D721Med (cell line): ENCODE results near the gene NT5DC1.

Source experiments
- DNase-seq: peaks from one replicate; pipeline ENCODE4 v3.0.0; 2011; ENCODE audit warnings: low spot score; ENCODE audit not compliant: insufficient read length
- FAIRE-seq: peaks from 2 replicates; lab custom pipeline; 2011; peaks lifted over from hg19 to GRCh38; lab: Jason Lieb, UNC
- CTCF ChIP-seq: IDR thresholded peaks from 2 replicates; pipeline ENCODE4 v1.5.1; 2012; ENCODE audit warnings: mild to moderate bottlenecking, control low read depth; ENCODE audit not compliant: insufficient read depth; ENCODE audit errors: missing control alignments

NT5DC1 gene

GRCh38 chr6:116062496-116062895 lies 38.2 kb upstream of the NT5DC1 start:
- FAIRE-seq (no peak), DNase-seq (no peak)
- no peak for TF ChIP-seq CTCF

GRCh38 chr6:116064666-116065065 lies 36.0 kb upstream of the NT5DC1 start:
- no peak for TF ChIP-seq CTCF
- FAIRE-seq (no peak), DNase-seq (no peak)

- DNase-seq (no peak), FAIRE-seq (no peak)
- TF ChIP-seq CTCF, result no peak
Measured at GRCh38 chr6:116066789-116067188, 33.9 kb upstream of the NT5DC1 start.

GRCh38 chr6:116070101-116070500 lies 30.6 kb upstream of the NT5DC1 start:
- no peak for FAIRE-seq
- TF ChIP-seq CTCF, result no peak

GRCh38 chr6:116070616-116071389 lies 29.9 kb upstream of the NT5DC1 start:
- DNase-seq, result no peak
- FAIRE-seq, result no peak
- no peak for TF ChIP-seq CTCF

More at GRCh38 chr6:116070101-116070500, 30.6 kb upstream of the NT5DC1 start:
- no peak for DNase-seq

- no peak for DNase-seq
Measured at GRCh38 chr6:116072368-116072767, 28.3 kb upstream of the NT5DC1 start.

More at GRCh38 chr6:116072368-116072767, 28.3 kb upstream of the NT5DC1 start:
- TF ChIP-seq CTCF, result no peak
- no peak for FAIRE-seq
